HG03575 (cell line): ENCODE results near the gene MYZAP.
"Not testable (repeated sequence)": the region's sequence is repeated elsewhere in the genome, so short reads cannot be mapped to it uniquely, and the experiment has no call there.

Experiments used
- ATAC-seq: cut with Tn5 transposase; IDR thresholded peaks from one replicate; pipeline ENCODE4 v1.9.1; 2021; ENCODE audit not compliant: unreplicated experiment, insufficient number of reproducible peaks, low FRiP score; ENCODE audit errors: extremely low read depth

The MYZAP gene

DNA sequence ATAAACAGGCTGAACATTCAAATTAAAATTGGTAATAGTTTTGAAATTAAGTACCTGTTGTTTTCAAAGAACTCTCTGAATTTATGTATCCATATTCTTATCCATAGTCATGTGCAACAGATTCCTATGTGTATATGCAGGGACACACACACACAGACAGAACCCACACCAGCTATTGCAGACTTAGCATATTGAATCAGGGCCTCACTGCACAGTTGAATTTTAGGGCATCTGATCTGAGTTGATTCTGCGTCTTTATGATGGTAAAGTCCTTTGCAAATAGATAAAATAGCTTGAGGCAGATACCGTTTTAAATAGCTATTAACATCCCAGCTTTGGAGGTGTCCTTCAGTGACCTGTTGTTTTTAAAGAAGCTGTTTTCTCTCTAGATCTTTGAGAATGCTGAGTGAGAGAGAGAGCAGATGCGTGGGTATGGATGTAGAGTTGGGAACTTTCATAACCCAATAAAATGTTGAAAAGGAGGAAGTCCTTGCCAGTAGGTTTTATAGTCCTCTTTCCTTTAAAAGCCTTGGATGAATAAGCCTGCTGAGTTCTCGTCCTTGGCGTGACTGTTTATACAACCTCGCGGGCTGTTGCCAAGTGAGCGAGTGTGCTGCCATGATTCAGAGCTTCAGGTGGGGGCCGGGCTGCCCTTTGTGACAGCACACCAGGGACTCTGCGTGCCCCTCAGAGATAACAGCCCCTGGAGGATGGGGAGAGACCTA is 18.3 kb downstream of the MYZAP start:
- ATAC-seq = no peak

DNA sequence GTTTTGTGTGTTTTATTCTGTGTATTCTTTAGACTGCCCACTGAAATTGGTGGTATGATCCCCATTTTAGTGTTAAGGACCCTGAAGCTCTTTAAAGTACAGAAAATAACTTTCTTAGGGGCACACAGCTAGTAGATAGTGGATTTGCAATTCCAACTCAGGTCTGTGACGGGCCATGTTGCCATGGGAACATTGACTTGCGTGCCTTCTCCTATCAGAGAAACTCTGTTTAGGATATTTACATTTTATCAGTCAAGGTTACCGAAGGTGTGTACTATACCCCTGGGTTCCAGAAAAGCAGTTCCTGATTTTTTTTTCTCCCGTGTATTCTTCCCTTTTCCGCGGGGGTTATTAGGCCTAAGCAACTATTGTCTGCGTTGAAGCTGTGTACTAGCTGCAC is 19.4 kb downstream of the MYZAP start:
- no peak for ATAC-seq

DNA sequence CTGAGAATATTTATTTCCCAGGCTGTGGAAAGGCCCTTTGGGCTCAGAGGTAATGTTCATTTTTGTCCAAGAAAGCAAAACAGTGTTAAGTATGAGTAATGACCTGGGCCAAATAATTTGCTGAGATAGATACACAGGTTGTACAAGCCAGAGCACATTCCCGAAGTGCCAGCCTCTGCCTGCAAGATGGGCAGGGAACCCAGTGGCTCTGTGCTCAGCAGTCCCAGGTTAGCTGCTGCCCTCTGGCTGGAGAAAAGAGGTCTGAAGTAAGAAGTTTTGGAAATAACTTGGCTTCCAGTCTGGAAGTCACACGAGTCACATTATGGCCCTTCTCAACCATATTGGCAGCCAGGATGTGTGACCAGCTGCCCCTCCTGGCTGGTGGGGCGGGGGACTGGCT is 20.2 kb downstream of the MYZAP start:
- no peak for ATAC-seq

DNA sequence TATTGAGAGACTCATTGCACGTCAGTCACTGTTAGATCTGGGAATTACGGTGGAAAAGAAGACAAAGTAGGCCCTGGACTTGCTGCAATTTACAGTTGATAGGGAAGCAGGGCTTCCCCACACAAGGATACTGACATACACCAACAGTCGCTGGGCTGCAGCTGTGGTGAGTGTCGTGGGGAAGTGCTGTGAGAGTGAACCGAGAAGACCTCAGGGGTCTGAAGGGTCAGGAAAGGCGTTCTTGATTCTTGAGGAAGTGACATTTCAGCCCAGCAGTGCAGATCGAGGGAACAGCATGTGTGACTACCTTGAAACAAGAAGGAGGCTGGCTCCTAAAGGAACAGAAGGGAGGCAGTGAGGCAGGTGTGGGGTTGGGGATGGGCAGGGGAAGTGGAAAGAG is 22.5 kb downstream of the MYZAP start:
- no peak for ATAC-seq

DNA sequence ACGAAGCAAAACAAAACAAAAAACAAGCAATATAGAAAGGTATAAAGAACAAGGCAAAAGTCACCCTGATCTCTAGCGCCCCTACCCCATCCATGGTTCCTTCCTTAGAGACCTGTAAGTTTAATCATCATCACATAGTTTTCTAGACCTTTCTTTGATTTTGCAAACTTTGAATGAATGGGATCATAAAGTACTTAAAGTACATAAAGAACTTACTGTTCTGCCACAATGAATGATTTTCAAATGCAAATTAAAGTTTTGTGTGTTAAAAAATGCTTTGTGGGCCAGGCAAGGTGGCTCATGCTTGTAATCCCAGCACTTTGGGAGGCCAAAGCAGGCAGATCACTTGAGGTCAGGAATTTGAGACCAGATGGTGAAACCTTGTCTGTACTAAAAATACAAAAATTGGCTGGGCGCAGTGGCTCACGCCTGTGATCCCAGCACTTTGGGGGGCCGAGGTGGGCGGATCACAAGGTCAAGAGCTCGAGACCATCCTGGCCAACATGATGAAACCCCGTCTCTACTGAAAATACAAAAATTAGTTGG is 24.3 kb downstream of the MYZAP start:
- ATAC-seq = not testable (repeated sequence)

DNA sequence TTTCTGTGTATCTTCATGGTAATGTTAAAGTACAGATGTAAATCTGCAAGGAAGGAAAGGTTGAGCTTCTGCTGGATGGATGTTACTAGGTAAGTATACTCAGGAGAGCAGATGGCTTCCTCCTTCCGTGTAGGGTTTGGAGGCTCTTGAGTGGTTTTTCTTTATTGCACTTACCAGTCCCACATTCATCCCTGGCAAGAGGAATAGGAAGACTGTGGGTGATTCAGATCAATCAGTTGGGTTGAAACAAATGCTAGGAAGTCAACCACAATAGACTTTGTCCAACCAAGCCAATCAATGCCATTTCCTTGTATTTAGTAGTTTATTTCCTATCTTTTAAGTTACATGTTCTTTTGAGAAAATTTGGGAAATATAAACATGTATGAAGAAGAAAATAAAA is 26.6 kb downstream of the MYZAP start:
- ATAC-seq = no peak

DNA sequence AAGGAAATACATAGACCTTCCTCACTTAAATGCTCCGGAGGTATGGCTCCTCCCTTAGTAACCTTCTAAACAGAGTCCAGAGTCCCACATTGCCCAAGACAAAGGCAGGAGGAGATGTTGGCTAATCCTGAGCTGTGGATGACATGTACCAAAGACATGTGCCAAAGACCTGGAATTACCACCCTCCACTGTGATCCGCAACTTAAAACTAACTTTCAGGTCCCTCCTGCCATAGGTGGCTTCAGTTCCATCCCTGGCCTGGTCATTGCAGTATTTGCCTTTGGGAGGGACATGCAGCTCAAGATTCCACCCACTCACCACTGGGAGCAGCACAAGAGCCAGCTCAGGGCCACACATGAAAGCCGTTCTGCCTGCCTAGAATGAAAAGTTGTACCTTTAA is 28.0 kb downstream of the MYZAP start:
- ATAC-seq = no peak

DNA sequence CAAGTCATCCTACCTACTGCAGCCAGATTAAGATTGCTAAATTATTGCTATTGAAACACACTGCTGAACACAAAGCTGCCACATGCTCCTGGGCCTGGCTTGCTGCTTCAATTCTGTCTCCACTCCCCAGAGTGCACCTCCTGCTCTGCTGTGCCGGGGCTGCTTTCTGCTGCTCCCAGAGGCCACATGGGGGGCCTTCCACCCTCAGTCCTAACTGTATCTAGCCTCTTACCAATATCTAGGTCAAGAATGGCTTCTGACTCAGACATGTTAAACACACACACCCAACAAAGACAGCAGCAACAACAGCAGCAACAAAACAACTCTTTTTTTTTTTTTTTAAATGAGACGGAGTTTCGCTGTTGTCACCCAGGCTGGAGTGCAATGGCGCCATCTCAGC is 33.0 kb downstream of the MYZAP start:
- no peak for ATAC-seq

DNA sequence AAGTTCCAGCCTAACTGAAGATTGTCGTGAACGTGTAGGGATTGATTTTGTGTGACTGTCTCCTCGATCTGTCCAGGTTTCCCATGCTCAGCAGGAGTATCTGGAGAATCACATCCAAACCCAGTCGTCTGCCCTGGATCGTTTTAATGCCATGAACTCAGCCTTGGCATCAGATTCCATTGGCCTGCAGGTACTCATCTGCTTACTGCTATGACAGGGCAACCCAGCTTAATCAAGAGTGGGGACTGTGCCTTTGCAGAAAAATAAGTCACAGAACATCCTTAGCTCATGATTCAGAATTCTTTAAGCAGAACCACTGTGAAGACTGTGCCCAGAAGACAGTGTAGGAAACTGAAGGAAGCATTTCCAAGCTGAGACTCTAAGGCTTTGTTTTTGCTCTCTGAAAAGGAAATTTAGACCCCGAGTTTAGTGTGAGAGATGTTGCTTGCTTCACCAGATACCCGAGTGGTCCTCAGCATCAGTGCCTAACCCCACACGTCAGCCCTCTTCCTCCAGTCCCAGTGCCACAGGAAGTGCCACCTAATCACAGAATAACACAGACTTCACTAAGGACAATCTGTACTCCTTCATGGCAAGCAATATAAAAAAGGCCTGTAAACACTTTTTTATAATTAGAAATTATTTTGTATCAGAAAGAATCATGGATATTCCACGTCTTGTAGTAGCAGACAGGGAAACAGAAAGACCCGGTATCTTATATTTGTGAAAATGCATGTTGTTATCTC is 34.2 kb downstream of the MYZAP start:
- no peak for ATAC-seq

DNA sequence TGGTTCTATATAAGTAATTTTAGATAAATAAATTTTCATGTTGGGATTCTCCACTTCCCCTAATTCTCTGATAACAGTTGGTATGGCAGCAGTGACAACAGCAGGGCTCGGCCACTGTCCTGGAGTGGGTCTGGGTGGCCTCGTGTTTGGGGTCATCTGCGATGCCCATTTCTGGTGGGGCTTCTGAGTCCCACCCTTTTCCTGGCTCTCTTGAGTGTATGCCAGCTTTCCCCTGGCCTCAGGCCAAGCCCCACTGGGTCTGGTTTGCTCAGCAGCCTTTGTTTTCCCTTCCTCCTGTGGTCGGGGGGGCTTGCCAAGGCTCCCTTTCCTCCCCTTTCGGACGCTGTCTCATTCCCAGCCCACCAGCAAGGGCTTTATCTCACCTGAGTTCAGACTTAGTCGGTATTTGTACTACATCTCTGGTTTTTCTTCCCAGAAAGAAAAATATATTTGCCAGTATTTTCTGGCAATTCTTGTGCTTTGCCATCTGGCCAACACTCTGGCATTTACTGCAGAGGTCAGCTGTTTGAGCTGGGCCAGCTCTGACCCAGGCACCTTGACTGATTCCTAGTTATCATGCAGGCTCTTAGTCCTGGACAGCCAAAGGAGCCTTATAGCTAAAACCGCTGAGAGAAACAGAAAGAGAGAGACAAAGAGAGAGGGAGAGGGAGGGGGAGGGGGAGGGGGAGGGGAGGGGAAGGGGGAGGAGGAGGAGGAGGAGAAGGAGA is 35.2 kb downstream of the MYZAP start:
- no peak for ATAC-seq

DNA sequence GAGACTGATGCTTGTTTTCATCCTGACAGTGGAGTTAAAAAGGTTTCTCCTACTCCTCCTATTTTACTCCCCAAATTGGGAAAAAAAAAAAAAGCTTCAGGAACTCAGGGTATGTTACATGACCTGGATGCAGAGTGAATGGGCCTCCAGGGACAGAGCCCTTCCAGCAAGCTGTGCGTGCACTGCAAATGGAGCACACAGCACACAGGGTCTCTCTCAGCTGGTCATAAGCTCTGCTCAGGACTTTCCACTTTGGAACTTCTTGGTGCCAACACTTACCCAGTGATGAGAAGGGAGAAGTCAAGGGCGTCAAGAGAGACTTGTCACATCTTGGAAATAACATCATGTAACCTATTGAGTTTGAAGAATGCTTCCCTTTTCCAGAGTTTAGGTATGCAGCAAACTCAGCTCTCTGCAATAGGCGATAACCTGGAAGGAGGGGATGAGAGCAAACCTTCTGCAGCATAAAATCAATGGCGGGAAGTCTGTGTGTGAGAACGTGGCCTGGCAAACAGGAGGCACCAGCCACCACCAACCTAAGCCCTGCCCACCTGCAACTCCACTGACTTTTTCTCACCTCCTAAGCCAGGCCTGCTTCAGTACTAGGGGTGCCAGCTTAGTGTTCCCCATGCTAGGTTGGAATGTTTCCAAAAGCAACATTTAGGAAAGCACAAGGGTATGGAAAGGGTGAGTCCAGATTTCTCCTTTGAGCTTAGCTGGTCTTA is 39.8 kb downstream of the MYZAP start:
- ATAC-seq = no peak

DNA sequence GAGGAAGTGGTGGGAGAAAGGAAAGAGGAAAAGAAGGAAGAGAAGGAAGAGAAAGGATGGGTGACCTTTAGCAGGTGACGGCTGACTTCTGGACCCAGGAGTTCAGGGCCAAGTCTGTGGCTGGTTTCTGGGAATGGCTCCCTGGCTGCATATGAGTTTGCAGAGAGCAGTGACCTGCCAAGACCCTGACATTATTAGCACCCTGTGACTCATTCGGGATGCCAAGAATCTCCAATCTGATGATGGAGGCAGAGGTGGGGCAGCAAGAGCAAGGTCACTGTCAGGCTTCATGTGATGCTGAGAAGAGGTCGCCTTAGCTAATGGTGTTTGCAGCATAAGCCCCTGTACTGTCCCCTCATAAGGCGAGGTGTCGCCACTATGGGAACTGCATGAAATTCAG is 42.6 kb downstream of the MYZAP start:
- ATAC-seq = no peak

DNA sequence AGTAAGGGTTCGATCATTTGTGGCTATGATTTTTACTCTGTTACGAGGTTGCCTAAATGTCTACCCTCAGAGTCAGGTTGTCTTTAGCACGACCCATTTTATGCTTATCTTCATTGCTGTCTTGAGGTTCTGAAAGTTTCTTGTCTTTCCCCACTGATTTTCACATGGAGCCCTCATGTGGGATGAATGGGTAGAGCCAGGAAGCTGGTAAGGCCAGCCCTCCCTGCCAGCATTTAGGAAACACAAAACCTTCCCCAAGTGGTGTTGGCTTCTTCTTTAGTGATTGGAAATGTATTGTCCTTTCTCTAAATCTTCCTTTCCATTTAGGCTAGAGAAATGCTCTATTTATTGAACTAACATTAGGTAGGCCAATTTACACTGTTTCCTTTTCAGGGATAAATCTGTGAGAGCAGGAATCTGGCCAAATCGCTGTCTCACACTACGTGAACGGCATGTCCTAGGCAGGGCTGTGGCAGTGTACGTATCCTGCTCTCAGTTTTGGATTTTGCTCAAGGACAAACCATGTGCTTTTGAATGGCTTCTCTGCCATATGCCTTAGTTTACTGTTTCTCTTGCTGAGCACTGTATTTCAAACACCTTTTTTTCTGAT is 43.7 kb downstream of the MYZAP start:
- no peak for ATAC-seq

DNA sequence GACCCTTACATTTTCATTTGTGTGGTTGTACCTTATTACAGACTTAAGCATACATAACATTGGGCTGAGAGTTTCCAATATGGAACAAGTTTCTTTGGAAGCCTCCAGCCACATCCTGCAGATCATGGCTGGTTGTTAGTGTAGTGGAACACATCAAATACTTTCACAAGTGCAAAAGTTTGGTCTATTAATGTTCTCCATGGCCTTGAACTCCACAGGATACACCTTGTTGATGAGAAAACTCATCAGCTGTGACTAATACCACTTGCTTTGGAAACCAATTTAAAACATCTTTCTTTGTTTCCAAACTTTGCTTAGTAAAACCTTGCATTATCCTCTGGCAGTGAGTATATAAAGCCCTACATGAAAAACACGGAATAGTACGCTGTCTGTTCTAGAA is 46.1 kb downstream of the MYZAP start:
- ATAC-seq = no peak

DNA sequence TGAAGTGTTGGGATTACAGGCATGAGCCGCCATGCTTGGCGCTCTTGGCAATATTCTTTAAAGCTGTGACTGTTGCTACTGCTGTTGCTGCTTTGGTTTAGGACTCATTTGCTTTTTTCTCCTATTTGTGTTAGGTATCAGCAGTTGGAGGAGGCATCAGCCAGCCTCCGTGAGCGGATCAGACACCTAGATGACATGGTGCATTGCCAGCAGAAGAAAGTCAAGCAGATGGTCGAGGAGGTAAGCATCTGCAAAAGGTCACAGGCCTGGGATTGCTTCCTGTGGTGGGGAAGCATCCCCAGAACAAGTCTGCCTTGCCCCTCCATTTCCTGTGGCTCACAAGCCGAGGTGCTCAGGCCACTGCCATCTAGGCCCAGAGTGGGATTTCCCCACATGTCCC is 47.6 kb downstream of the MYZAP start:
- ATAC-seq = no peak

DNA sequence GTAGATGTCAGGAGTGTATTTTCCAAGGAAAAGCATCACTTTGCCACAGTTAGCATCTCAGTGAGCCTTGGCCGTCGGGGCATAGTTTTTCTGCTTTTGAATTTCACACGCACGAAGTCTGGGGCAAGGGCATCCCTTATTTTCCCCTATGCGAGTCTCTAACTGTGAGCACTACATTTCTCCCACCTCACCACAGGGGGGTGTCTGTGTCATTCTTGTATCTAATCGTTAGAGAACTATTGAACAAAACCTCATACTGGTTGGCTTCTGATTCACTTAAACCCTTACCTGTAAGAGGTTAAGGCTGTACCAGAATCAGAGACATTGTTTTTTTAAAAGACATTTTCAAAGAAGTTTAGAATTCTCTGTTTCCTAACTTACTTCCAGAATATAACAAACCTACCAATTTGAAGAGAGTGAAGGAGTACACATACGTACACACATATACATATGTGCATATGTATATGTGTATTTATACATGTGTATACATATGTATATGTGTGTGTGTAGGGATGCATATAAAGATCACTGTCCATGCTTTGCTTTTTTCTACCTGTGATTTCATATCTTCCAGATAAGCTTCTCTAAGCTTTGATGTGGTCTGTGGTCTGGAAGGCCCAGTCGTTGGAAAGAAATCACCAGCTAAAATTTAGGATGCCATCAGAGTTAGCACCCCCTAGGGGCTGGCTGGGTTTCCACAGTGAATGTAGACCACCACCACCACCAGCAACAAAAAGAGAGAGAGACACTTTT is 49.4 kb downstream of the MYZAP start:
- no peak for ATAC-seq

DNA sequence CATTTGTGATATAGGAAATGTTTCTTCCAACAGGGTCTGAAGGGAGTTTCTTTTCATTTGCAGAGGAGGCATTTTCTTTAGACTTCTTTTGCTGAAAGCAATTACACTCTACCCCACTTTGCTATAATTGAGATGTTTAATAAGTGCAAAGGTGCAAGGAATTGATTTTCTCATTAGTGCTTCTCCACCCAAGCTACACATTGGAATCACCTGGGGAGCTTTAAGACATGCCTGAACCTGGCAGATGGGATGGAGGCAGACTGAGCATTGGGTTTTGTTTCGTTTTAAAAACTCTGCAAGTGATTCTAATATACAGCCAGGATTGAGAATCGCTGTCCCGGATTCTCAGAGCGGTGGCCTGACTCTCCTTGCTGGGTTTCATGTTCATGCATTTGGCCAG is 52.1 kb downstream of the MYZAP start:
- no peak for ATAC-seq

DNA sequence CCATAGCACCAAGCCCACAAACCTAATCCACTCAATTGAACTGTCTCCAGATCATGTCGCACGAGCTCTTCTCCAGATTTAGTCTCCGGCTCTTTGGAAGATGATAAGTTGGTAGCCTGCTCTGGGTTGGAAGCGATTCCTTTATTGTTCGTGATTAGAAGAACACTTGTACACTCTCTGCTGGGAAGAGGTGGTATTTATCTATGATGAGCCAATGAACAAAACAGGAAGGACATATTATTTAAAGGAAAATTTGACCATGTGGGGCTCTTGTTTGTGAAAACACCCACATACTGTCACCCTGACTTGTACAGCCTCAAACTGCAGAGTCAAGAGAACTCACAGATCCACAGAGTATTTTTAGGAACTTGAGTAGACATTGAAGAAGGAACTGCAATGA is 54.4 kb downstream of the MYZAP start:
- no peak for ATAC-seq
